ENCODE results near the gene STAP1. TPM values are rescaled to one million over a fixed set of nuclear protein-coding genes. Genes with fewer than 3 reads are reported as not detected.
"Not testable (repeated sequence)": the region's sequence is repeated elsewhere in the genome, so short reads cannot be mapped to it uniquely, and the experiment has no call there.

Gene STAP1
- total and polyA plus RNA-seq, 2 donors from 2014 or later: 3.9 to 17.9 TPM

DNA sequence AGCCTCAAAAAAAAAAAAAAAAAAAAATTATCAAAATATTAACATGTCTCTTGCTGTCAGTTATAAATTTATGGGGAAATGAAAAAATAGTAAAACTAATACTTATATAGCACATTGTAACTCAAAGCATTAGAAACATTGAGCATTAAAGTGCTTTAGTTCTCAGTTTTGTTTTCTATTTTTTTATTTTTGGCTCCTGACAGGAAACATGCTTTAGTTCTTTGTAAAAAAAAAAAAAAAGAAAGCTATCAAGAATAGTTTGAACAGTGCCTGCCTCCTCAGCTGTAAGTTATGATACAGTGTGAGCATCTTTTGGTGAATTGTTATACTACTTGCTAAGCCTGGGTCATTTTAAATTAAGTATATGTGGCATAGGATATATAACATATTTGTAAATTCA lies 8.1 kb upstream of the STAP1 start:
- H3K4me1 ChIP-seq (ENCODE audit: control insufficient read depth in 2 of 3, insufficient read depth in 2 of 3, low read depth in 1 of 3, low read length in 3 of 3): no peaks in the 10 kb centered on the region
- no peak overlapping the region for H3K4me3 ChIP-seq (ENCODE audit: low read length in 3 of 3)
- DNase-seq: no peak
- intact Hi-C loops (cut with DNase I): no loop called here
- H3K9me3 ChIP-seq (ENCODE audit: control insufficient read depth in 2 of 3, insufficient read depth in 1 of 3, low read length in 3 of 3): no peaks in the 10 kb centered on the region
- no peak for FAIRE-seq
- no peak overlapping the region for H3K27ac ChIP-seq (ENCODE audit: low read depth in 2 of 2, low read length in 2 of 2)
- no peaks in the 10 kb centered on the region for H3K36me3 ChIP-seq (ENCODE audit: control insufficient read depth in 2 of 3, insufficient read depth in 3 of 3, low read length in 3 of 3)
- TF ChIP-seq, protein P1, sequence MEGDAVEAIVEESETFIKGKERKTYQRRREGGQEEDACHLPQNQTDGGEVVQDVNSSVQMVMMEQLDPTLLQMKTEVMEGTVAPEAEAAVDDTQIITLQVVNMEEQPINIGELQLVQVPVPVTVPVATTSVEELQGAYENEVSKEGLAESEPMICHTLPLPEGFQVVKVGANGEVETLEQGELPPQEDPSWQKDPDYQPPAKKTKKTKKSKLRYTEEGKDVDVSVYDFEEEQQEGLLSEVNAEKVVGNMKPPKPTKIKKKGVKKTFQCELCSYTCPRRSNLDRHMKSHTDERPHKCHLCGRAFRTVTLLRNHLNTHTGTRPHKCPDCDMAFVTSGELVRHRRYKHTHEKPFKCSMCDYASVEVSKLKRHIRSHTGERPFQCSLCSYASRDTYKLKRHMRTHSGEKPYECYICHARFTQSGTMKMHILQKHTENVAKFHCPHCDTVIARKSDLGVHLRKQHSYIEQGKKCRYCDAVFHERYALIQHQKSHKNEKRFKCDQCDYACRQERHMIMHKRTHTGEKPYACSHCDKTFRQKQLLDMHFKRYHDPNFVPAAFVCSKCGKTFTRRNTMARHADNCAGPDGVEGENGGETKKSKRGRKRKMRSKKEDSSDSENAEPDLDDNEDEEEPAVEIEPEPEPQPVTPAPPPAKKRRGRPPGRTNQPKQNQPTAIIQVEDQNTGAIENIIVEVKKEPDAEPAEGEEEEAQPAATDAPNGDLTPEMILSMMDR (IDR thresholded peaks at IDR 0.05; ENCODE audit: borderline replicate concordance, extremely low read depth, insufficient read depth): no peak
- H3K27me3 ChIP-seq (ENCODE audit: control insufficient read depth, insufficient read depth, low read length): no peaks in the 10 kb centered on the region
- H3K9ac ChIP-seq (ENCODE audit: low read length in 3 of 3): no peak overlapping the region

DNA sequence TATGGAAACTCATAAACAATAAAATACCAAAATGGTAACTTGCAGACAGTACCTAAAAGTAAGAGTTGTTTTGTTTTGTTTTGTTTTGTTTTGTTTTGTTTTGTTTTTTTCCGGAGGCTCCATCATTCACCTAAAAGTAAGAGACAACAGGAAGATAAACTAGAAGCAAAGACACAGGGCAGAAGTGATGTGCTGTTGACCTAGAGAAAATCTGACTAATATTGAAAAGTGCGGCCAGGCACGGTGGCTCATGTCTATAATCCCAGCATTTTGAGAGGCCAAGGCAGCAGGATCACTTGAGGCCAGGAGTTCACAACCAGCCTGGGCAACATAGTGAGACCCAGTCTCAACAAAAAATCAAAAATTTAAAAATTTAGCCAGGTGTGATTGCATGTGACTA lies 7.7 kb upstream of the STAP1 start:
- DNase-seq: no peak
- Histone ChIP-seq H3K27me3 (ENCODE audit: control insufficient read depth, insufficient read depth, low read length) (no peaks in the 10 kb centered on the region), H3K9me3 (ENCODE audit: control insufficient read depth in 2 of 3, insufficient read depth in 1 of 3, low read length in 3 of 3) (no peaks in the 10 kb centered on the region), H3K4me1 (ENCODE audit: control insufficient read depth in 2 of 3, insufficient read depth in 2 of 3, low read depth in 1 of 3, low read length in 3 of 3) (no peaks in the 10 kb centered on the region), H3K36me3 (ENCODE audit: control insufficient read depth in 2 of 3, insufficient read depth in 3 of 3, low read length in 3 of 3) (no peaks in the 10 kb centered on the region), H3K9ac (ENCODE audit: low read length in 3 of 3) (no peak overlapping the region), H3K4me3 (ENCODE audit: low read length in 3 of 3) (no peak overlapping the region), H3K27ac (ENCODE audit: low read depth in 2 of 2, low read length in 2 of 2) (no peak overlapping the region)
- TF ChIP-seq, protein P1 (IDR thresholded peaks at IDR 0.05; ENCODE audit: borderline replicate concordance, extremely low read depth, insufficient read depth): no peak
- intact Hi-C loops (cut with DNase I): no loop called here
- no peak for FAIRE-seq

DNA sequence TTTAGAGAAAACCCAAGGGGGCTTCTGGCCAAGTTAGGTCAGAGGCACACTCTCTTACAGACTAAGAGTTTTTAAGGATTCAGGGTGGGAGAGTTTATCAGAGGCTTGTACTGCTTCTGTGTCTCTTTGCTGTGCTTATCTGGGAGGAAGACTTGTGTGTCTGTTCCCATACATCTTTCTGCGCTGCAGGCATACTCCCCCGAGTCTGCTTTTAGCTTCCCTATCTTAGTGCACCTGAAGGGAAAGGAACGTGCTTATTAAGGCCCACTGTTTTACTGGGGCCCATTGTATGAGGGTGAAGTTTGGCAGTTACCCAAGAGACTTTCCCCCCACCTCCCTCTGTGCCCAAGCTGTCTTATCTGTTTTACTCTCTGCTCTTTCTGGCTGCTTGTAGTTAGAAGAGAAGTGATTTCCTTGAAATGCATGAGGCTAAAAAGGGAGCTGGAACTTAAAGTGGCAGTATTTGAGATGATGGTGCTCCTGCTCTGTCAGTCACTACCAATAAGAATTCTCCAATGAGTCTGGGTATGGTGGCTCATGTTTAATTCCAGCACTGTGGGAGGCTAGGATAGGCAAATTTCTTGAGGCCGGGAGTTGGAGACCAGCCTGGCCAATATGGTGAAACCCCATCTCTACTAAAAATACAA lies 6.3 kb upstream of the STAP1 start:
- intact Hi-C loops (cut with DNase I); FAIRE-seq: not testable (repeated sequence)

DNA sequence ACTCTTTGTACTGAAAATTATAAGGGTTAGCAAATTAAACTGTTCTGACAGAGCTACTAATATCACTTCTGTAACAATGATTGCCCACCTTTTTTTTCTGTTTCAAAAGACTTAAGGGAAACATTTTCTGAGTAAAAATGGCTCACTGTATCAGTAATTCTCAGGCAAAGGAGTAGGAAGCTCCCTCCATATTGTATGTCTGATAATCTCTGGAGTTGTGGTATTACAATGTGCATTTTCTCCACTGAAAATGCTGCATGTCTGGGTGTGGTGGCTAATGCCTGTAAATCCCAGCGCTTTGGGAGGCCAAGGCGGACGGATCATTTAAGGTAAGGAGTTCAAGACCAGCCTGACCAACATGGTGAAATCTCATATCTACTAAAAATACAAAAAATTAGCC lies 4.4 kb upstream of the STAP1 start:
- TF ChIP-seq, protein P1 (IDR thresholded peaks at IDR 0.05; ENCODE audit: borderline replicate concordance, extremely low read depth, insufficient read depth): no peak
- Histone ChIP-seq H3K27me3 (ENCODE audit: control insufficient read depth, insufficient read depth, low read length) (no peaks in the 10 kb centered on the region), H3K9me3 (ENCODE audit: control insufficient read depth in 2 of 3, insufficient read depth in 1 of 3, low read length in 3 of 3) (no peaks in the 10 kb centered on the region), H3K4me3 (ENCODE audit: low read length in 3 of 3) (no peak overlapping the region), H3K9ac (ENCODE audit: low read length in 3 of 3) (no peak overlapping the region), H3K4me1 (ENCODE audit: control insufficient read depth in 2 of 3, insufficient read depth in 2 of 3, low read depth in 1 of 3, low read length in 3 of 3) (no peaks in the 10 kb centered on the region), H3K36me3 (ENCODE audit: control insufficient read depth in 2 of 3, insufficient read depth in 3 of 3, low read length in 3 of 3) (no peaks in the 10 kb centered on the region), H3K27ac (ENCODE audit: low read depth in 2 of 2, low read length in 2 of 2) (no peak overlapping the region)
- DNase-seq (no peak), FAIRE-seq (no peak)
- intact Hi-C loops (cut with DNase I): no loop called here

More for the DNA sequence above, 6.3 kb upstream of the STAP1 start:
- H3K9ac ChIP-seq (ENCODE audit: low read length in 3 of 3); H3K27me3 ChIP-seq (ENCODE audit: control insufficient read depth, insufficient read depth, low read length); H3K27ac ChIP-seq (ENCODE audit: low read depth in 2 of 2, low read length in 2 of 2); H3K4me3 ChIP-seq (ENCODE audit: low read length in 3 of 3); H3K4me1 ChIP-seq (ENCODE audit: control insufficient read depth in 2 of 3, insufficient read depth in 2 of 3, low read depth in 1 of 3, low read length in 3 of 3); H3K36me3 ChIP-seq (ENCODE audit: control insufficient read depth in 2 of 3, insufficient read depth in 3 of 3, low read length in 3 of 3); H3K9me3 ChIP-seq (ENCODE audit: control insufficient read depth in 2 of 3, insufficient read depth in 1 of 3, low read length in 3 of 3); DNase-seq: not testable (repeated sequence)

Data from kidney (tissue), 14 donors.